ENCODE data around the gene TAP1.

TAP1 gene

GRCh38 chr6:32855467-32856174 is 2.1 kb upstream of the TAP1 start:
- no peak for TF ChIP-seq EZH2phosphoT487 (conservative IDR thresholded peaks at IDR 0.05; ENCODE audit: low read length)
- TF ChIP-seq CTCF (IDR thresholded peaks at IDR 0.05; ENCODE audit: insufficient read depth, low read length, poor library complexity, severe bottlenecking): no peak
- Histone ChIP-seq H3K27ac (ENCODE audit: low read depth, low read length) (no peak overlapping the region), H3K9me3 (ENCODE audit: insufficient read depth, low read length) (no peaks in the 10 kb centered on the region), H3K79me2 (ENCODE audit: insufficient read depth, low read length) (no peaks in the 10 kb centered on the region), H2AFZ (ENCODE audit: low read depth, low read length, severe bottlenecking) (no peak overlapping the region), H3K27me3 (ENCODE audit: low read length) (no peaks in the 10 kb centered on the region), H3K4me2 (ENCODE audit: low read depth, low read length, poor library complexity, severe bottlenecking) (no peak overlapping the region), H3K9me2 (replicated peaks; ENCODE audit: insufficient read depth, low read length) (no peaks in the 10 kb centered on the region), H3K36me3 (ENCODE audit: low read length) (no peaks in the 10 kb centered on the region), H3K4me3 (ENCODE audit: insufficient read depth, low read length, poor library complexity, severe bottlenecking) (no peak overlapping the region), H3F3A (ENCODE audit: insufficient read depth) (peaks cover 5% of the 10 kb centered on the region; the same call in 1 of the 2 replicates), H3K9ac (ENCODE audit: low read length) (no peak overlapping the region), H4K20me1 (ENCODE audit: low read depth, low read length) (no peaks in the 10 kb centered on the region)

GRCh38 chr6:32854376-32855178 is 1.1 kb upstream of the TAP1 start:
- peak overlapping the region; percentile 90 for H2AFZ ChIP-seq (ENCODE audit: low read depth, low read length, severe bottlenecking)
- peak overlapping the region; percentile 66 for H3K9ac ChIP-seq (ENCODE audit: low read length)
- H3K4me2 ChIP-seq (ENCODE audit: low read depth, low read length, poor library complexity, severe bottlenecking): peak overlapping the region; percentile 80
- H3K27ac ChIP-seq (ENCODE audit: low read depth, low read length): no peak overlapping the region
- no peaks in the 10 kb centered on the region for H3K9me3 ChIP-seq (ENCODE audit: insufficient read depth, low read length)
- TF ChIP-seq EZH2phosphoT487 (conservative IDR thresholded peaks at IDR 0.05; ENCODE audit: low read length) (no peak), CTCF (IDR thresholded peaks at IDR 0.05; ENCODE audit: insufficient read depth, low read length, poor library complexity, severe bottlenecking) (no peak)
- H3K36me3 ChIP-seq (ENCODE audit: low read length): no peaks in the 10 kb centered on the region
- peaks cover 5% of the 10 kb centered on the region; the same call in 1 of the 2 replicates for H3F3A ChIP-seq (ENCODE audit: insufficient read depth)
- no peaks in the 10 kb centered on the region for H3K27me3 ChIP-seq (ENCODE audit: low read length)
- no peaks in the 10 kb centered on the region for H3K9me2 ChIP-seq (replicated peaks; ENCODE audit: insufficient read depth, low read length)
- peak overlapping the region; percentile 72 for H3K4me3 ChIP-seq (ENCODE audit: insufficient read depth, low read length, poor library complexity, severe bottlenecking)
- H3K79me2 ChIP-seq (ENCODE audit: insufficient read depth, low read length): no peaks in the 10 kb centered on the region
- H4K20me1 ChIP-seq (ENCODE audit: low read depth, low read length): no peaks in the 10 kb centered on the region

GRCh38 chr6:32852844-32853540 is 512 bp downstream of the TAP1 start:
- peak overlapping the region; percentile 10 for H3K27ac ChIP-seq (ENCODE audit: low read depth, low read length)
- peak overlapping the region; percentile 90 for H2AFZ ChIP-seq (ENCODE audit: low read depth, low read length, severe bottlenecking)
- no peaks in the 10 kb centered on the region for H4K20me1 ChIP-seq (ENCODE audit: low read depth, low read length)
- peaks cover 5% of the 10 kb centered on the region; the same call in 1 of the 2 replicates for H3F3A ChIP-seq (ENCODE audit: insufficient read depth)
- no peaks in the 10 kb centered on the region for H3K36me3 ChIP-seq (ENCODE audit: low read length)
- H3K9me3 ChIP-seq (ENCODE audit: insufficient read depth, low read length): no peaks in the 10 kb centered on the region
- no peaks in the 10 kb centered on the region for H3K79me2 ChIP-seq (ENCODE audit: insufficient read depth, low read length)
- peak overlapping the region; percentile 72 for H3K4me3 ChIP-seq (ENCODE audit: insufficient read depth, low read length, poor library complexity, severe bottlenecking)
- TF ChIP-seq CTCF (IDR thresholded peaks at IDR 0.05; ENCODE audit: insufficient read depth, low read length, poor library complexity, severe bottlenecking) (no peak), EZH2phosphoT487 (conservative IDR thresholded peaks at IDR 0.05; ENCODE audit: low read length) (0 out of 2 replicates have a peak, but pooled peaks have one; percentile 85)
- H3K9me2 ChIP-seq (replicated peaks; ENCODE audit: insufficient read depth, low read length): no peaks in the 10 kb centered on the region
- peak overlapping the region; percentile 80 for H3K4me2 ChIP-seq (ENCODE audit: low read depth, low read length, poor library complexity, severe bottlenecking)
- H3K27me3 ChIP-seq (ENCODE audit: low read length): no peaks in the 10 kb centered on the region
- peak overlapping the region; percentile 66 for H3K9ac ChIP-seq (ENCODE audit: low read length)

All from SU-DHL-6 (cell line).